Stimulated activated naive CD8-positive, alpha-beta T cell treated with anti-CD3 and anti-CD28 coated beads, Interleukin-15, Interleukin-2, amounts not matched to agents 100 ng/mL and 50 ng/mL, for 24 hours (primary cell): ENCODE data around the gene TSHZ3.

Experiments used
- H3K27ac Mint-ChIP-seq: one replicate; pipeline ENCODE4 v1.8.0; 2021; ENCODE audit warnings: mild to moderate bottlenecking, mixed read lengths
- H3K27me3 Mint-ChIP-seq: one replicate; pipeline ENCODE4 v1.8.0; 2021; ENCODE audit warnings: mixed read lengths
- H3K36me3 Mint-ChIP-seq: one replicate; pipeline ENCODE4 v1.8.0; 2021; ENCODE audit warnings: low read depth, mixed read lengths
- H3K4me1 Mint-ChIP-seq: one replicate; pipeline ENCODE4 v1.8.0; 2021; ENCODE audit warnings: low read depth, mixed read lengths
- H3K4me3 Mint-ChIP-seq: one replicate; pipeline ENCODE4 v1.8.0; 2021; ENCODE audit warnings: mild to moderate bottlenecking, mixed read lengths
- H3K9me3 Mint-ChIP-seq: one replicate; pipeline ENCODE4 v1.8.0; 2021; ENCODE audit warnings: mixed read lengths

TSHZ3 gene

GRCh38 chr19:31334849-31335624, 14.2 kb downstream of the TSHZ3 start:
- Mint-ChIP-seq H3K4me3 (no peak overlapping the region), H3K27me3 (peaks cover 33% of the 10 kb centered on the region), H3K9me3 (no peaks in the 10 kb centered on the region), H3K36me3 (no peaks in the 10 kb centered on the region), H3K27ac (no peak overlapping the region), H3K4me1 (peaks cover 15% of the 10 kb centered on the region)

DNA sequence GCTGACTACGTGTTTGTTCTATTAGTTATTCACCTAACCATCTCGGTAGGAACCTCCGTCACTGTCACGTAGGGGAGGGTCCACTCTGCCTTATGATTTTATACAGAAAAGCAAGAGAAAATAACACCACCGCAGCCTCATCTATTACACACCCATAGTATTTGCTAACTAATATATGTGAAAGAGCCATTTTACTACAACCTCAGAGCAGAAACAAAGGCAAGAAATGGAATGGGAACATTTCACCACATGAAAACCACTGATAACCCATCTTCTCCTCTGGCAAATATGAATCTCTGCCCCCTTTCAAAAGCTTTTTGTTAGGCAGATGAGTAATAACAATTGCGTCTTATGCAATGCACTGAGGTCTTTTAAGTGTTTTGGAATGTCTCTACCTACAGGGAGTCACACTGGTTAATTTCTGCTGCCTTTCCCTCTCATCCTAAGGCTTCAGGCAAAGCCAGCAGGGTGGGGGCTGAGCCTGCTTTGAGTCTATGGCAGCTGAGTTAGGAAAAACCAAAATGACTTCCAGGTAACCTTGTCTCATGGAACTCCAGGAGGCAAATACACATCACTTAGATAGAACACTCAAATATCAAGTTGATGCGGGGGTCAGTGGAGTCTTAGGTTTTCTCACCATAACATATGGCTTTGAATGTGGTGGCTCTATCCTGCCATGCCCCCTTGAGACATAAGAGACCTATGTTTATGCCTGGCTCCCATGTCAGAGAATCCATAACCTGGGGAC, 15.0 kb downstream of the TSHZ3 start:
- Mint-ChIP-seq H3K9me3 (no peaks in the 10 kb centered on the region), H3K36me3 (no peaks in the 10 kb centered on the region), H3K27ac (no peak overlapping the region), H3K4me1 (peaks cover 7% of the 10 kb centered on the region), H3K4me3 (no peak overlapping the region), H3K27me3 (peaks cover 29% of the 10 kb centered on the region)

- no peaks in the 10 kb centered on the region for H3K4me1 Mint-ChIP-seq
- no peak overlapping the region for H3K4me3 Mint-ChIP-seq
- no peaks in the 10 kb centered on the region for H3K36me3 Mint-ChIP-seq
- no peak overlapping the region for H3K27ac Mint-ChIP-seq
- no peaks in the 10 kb centered on the region for H3K9me3 Mint-ChIP-seq
- peaks cover 13% of the 10 kb centered on the region for H3K27me3 Mint-ChIP-seq
Observed at GRCh38 chr19:31332096-31332495, 17.1 kb downstream of the TSHZ3 start.

- Mint-ChIP-seq H3K9me3 (no peaks in the 10 kb centered on the region), H3K4me1 (no peaks in the 10 kb centered on the region), H3K27me3 (peaks cover 9% of the 10 kb centered on the region), H3K27ac (no peak overlapping the region), H3K36me3 (no peaks in the 10 kb centered on the region), H3K4me3 (no peak overlapping the region)
Observed at GRCh38 chr19:31331536-31331935, 17.7 kb downstream of the TSHZ3 start.

DNA sequence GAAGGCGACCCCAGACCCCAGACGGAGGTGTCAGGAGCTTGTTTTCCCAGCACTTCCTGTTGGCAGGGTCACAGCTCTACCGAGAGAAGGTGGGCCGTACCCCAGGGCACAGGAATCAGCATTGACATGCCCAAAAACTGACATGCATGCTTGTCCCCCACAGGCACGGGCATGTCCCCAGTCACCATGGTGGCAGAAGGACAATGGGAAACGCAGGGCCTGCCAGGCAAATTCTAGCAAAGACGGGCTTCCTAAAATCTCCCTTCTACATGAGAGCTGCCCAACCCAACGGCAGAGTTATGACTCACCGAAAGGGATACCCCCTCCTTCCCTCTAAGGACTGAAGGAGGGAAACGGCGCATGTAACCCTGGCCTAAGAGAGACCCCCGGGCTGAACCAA, 18.5 kb downstream of the TSHZ3 start:
- H3K27me3 Mint-ChIP-seq: peaks cover 5% of the 10 kb centered on the region
- H3K4me1 Mint-ChIP-seq: no peaks in the 10 kb centered on the region
- H3K4me3 Mint-ChIP-seq: no peak overlapping the region
- no peaks in the 10 kb centered on the region for H3K9me3 Mint-ChIP-seq
- H3K27ac Mint-ChIP-seq: no peak overlapping the region
- no peaks in the 10 kb centered on the region for H3K36me3 Mint-ChIP-seq

DNA sequence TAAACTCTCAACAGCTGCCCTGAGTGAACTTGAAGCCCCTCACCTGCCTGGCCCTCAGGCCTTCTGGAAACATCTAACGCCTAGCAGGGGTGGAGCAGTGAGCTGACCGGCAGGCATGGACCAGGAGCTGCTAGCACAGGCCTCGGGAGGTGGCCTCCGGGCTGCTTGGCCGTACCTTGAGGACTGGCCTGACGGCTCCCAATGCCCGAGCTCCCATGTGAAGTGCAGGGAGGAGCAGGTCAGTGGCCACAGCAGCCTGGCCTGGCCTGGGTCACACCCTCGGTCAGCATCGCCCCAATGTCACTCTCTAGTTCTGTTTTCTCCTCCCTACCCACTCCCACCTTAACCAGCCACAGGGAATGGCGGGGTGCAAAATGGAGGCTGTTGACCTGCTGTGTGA, 19.0 kb downstream of the TSHZ3 start:
- Mint-ChIP-seq H3K4me1 (no peaks in the 10 kb centered on the region), H3K36me3 (no peaks in the 10 kb centered on the region), H3K27ac (no peak overlapping the region), H3K9me3 (no peaks in the 10 kb centered on the region), H3K4me3 (no peak overlapping the region), H3K27me3 (peaks cover 5% of the 10 kb centered on the region)

- Mint-ChIP-seq H3K27me3 (peaks cover 5% of the 10 kb centered on the region), H3K4me1 (no peaks in the 10 kb centered on the region), H3K9me3 (no peaks in the 10 kb centered on the region), H3K4me3 (no peak overlapping the region), H3K36me3 (no peaks in the 10 kb centered on the region), H3K27ac (no peak overlapping the region)
Observed at GRCh38 chr19:31329819-31330218, 19.4 kb downstream of the TSHZ3 start.

DNA sequence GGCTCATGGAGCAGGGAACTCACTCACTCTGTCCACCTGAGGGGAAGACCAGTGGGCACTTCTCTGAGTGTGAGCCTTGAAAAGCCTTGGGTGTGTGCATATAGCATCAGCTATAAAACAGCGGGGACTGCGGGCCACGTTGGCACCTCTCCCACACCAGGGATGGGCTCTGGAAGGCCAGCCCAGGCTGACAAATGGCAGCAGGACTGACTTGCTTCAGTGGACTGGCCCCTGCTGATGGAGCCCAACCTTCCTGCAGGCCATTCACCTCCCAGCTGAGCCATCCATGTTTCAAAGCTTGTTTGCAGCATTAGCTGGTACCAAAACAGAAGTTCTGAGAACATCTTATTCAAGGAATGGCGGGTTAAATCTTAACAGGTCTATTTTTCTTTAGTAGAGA, 21.0 kb downstream of the TSHZ3 start:
- no peak overlapping the region for H3K4me3 Mint-ChIP-seq
- no peaks in the 10 kb centered on the region for H3K4me1 Mint-ChIP-seq
- H3K9me3 Mint-ChIP-seq: no peaks in the 10 kb centered on the region
- H3K27ac Mint-ChIP-seq: no peak overlapping the region
- no peaks in the 10 kb centered on the region for H3K27me3 Mint-ChIP-seq
- no peaks in the 10 kb centered on the region for H3K36me3 Mint-ChIP-seq

GRCh38 chr19:31326329-31327028, 22.8 kb downstream of the TSHZ3 start:
- Mint-ChIP-seq H3K9me3 (no peaks in the 10 kb centered on the region), H3K4me1 (no peaks in the 10 kb centered on the region), H3K27ac (no peak overlapping the region), H3K4me3 (no peak overlapping the region), H3K27me3 (peaks cover under 1% of the 10 kb centered on the region), H3K36me3 (no peaks in the 10 kb centered on the region)

- Mint-ChIP-seq H3K4me3 (no peak overlapping the region), H3K9me3 (no peaks in the 10 kb centered on the region), H3K27me3 (peaks cover 8% of the 10 kb centered on the region), H3K36me3 (no peaks in the 10 kb centered on the region), H3K27ac (no peak overlapping the region), H3K4me1 (no peaks in the 10 kb centered on the region)
Observed at GRCh38 chr19:31325342-31325741, 23.9 kb downstream of the TSHZ3 start.

DNA sequence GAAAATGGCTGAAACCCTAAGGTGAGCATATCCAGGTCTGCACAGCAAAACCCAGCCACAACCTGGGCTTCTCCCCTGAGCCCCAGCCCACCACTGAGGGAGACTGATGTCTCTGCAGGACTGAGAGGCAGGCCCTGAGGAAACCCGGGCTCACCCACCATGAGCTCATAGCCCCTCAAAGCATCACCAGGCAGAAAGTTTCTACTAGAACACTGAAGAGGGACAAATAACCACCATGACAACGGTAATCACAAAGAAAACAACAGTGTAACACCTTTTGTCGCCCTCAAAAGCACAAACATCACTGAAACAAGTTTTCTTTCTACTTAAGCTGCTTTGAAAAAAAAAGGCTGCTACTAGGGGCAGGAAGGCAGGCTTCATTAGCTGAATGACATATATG, 29.8 kb downstream of the TSHZ3 start:
- Mint-ChIP-seq H3K4me3 (no peak overlapping the region), H3K27ac (no peak overlapping the region), H3K4me1 (no peaks in the 10 kb centered on the region), H3K36me3 (no peaks in the 10 kb centered on the region), H3K27me3 (peaks cover 13% of the 10 kb centered on the region), H3K9me3 (no peaks in the 10 kb centered on the region)

DNA sequence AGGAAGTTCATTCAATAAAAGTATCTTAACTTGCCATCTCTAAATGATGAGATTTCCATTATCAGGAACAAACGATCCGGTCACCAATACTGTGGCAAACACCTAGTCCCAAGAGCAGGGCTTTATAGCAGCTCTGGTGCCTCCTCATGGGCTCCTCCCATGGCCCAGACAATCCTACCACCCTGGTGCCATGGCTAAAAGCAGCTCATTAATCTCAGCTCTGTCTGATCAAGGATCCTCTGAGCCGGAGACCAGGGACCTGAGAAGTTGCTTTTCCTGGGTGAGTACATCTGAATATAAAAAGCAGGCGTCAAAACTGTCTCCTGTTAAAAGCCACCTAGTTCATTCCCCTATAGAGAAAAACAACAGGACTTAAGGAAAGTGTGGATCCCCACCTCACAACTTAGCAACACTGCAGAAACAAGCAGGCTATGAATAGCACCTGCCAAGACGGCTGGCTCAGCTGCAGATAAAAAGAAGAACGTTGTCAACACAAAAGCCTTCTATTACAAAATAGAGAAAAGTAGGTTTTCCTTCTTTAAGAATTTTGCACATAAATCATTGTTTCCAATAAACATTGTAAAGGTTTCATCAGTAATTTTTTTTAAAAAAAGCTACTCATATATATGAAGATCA, 30.3 kb downstream of the TSHZ3 start:
- H3K27ac Mint-ChIP-seq: no peak overlapping the region
- H3K9me3 Mint-ChIP-seq: no peaks in the 10 kb centered on the region
- no peak overlapping the region for H3K4me3 Mint-ChIP-seq
- no peaks in the 10 kb centered on the region for H3K4me1 Mint-ChIP-seq
- peaks cover 15% of the 10 kb centered on the region for H3K27me3 Mint-ChIP-seq
- no peaks in the 10 kb centered on the region for H3K36me3 Mint-ChIP-seq

- Mint-ChIP-seq H3K4me3 (no peak overlapping the region), H3K9me3 (no peaks in the 10 kb centered on the region), H3K36me3 (no peaks in the 10 kb centered on the region), H3K27me3 (peaks cover 15% of the 10 kb centered on the region), H3K27ac (no peak overlapping the region), H3K4me1 (no peaks in the 10 kb centered on the region)
Observed at GRCh38 chr19:31317570-31317969, 31.7 kb downstream of the TSHZ3 start.

DNA sequence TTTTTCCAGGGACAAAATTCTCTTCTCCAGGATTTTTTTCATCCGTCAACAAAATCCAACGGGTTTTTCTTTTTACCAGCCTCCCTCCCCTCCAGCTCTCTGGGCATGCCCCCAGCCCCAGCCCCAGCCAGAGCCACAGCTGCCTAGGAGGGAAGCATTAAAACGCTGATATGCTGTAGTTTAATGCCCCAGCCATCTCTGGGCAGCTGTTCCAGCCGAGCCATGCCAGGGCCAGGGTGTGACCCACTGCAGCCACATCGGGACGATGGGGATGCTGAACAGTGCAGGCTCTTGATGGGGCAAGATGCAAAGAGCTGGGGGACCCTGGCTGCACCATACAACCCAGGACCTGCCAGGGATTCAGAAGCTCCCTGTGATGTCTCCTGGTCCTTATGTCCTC, 32.1 kb downstream of the TSHZ3 start:
- no peak overlapping the region for H3K4me3 Mint-ChIP-seq
- H3K4me1 Mint-ChIP-seq: peaks cover 5% of the 10 kb centered on the region
- no peaks in the 10 kb centered on the region for H3K9me3 Mint-ChIP-seq
- H3K36me3 Mint-ChIP-seq: no peaks in the 10 kb centered on the region
- H3K27me3 Mint-ChIP-seq: peaks cover 15% of the 10 kb centered on the region
- H3K27ac Mint-ChIP-seq: no peak overlapping the region
